H9 (cell line): ENCODE data around the gene EFCAB12. TPM values are rescaled to one million over a fixed set of nuclear protein-coding genes. Genes with fewer than 3 reads are reported as not detected.

ENCODE experiments used
- DNase-seq: peaks from one replicate; pipeline ENCODE4 v3.0.0-alpha.2; 2017
- H2AFZ ChIP-seq: one replicate; pipeline ENCODE4 v1.6.1; 2013; ENCODE audit warnings: mild to moderate bottlenecking, low read length, control low read depth, moderate library complexity
- H2AK5ac ChIP-seq: 2 replicates; pipeline ENCODE4 v1.6.1; 2013; ENCODE audit warnings: low read length, control low read depth, mixed read lengths; ENCODE audit not compliant: insufficient read length
- H2BK120ac ChIP-seq: one replicate; pipeline ENCODE4 v1.6.1; 2013; ENCODE audit warnings: low read depth, mild to moderate bottlenecking, low read length, control low read depth, inconsistent platforms; ENCODE audit not compliant: poor library complexity, severe bottlenecking
- H2BK12ac ChIP-seq: 2 replicates; pipeline ENCODE4 v1.6.1; 2013; ENCODE audit warnings: low read length, control low read depth, mixed read lengths, low read depth; ENCODE audit not compliant: insufficient read length
- H2BK15ac ChIP-seq: 2 replicates; pipeline ENCODE4 v1.6.1; 2013; ENCODE audit warnings: low read depth, low read length, control low read depth
- H2BK20ac ChIP-seq: one replicate; pipeline ENCODE4 v1.6.1; 2013; ENCODE audit warnings: low read depth, mild to moderate bottlenecking, low read length, control low read depth, inconsistent platforms; ENCODE audit not compliant: poor library complexity, severe bottlenecking
- H2BK5ac ChIP-seq: 2 replicates; pipeline ENCODE4 v1.6.1; 2013; ENCODE audit warnings: low read length, control low read depth, mixed read lengths; ENCODE audit not compliant: insufficient read length
- H3K14ac ChIP-seq: 2 replicates; pipeline ENCODE4 v1.6.1; 2013; ENCODE audit warnings: low read length, control low read depth; ENCODE audit not compliant: insufficient read depth
- H3K18ac ChIP-seq: 2 replicates; pipeline ENCODE4 v1.6.1; 2013; ENCODE audit warnings: low read depth, mild to moderate bottlenecking, mixed read lengths, low read length, control low read depth; ENCODE audit not compliant: insufficient read length
- H3K23ac ChIP-seq: 2 replicates; pipeline ENCODE4 v1.6.1; 2013; ENCODE audit warnings: low read length, control low read depth, mixed read lengths, low read depth; ENCODE audit not compliant: insufficient read length
- H3K23me2 ChIP-seq: 2 replicates; pipeline ENCODE4 v1.6.1; 2013; ENCODE audit warnings: low read depth, mild to moderate bottlenecking, mixed read lengths, low read length, control low read depth; ENCODE audit not compliant: insufficient read length, poor library complexity, severe bottlenecking
- H3K27ac ChIP-seq: 2 replicates; pipeline ENCODE4 v1.5.1; 2013; ENCODE audit warnings: low read length, control low read depth, mixed read lengths, low read depth; ENCODE audit not compliant: insufficient read length
- H3K27me3 ChIP-seq: 2 replicates; pipeline ENCODE4 v1.6.1; 2013; ENCODE audit warnings: low read length, control low read depth, inconsistent platforms; ENCODE audit not compliant: insufficient read depth
- H3K4ac ChIP-seq: 2 replicates; pipeline ENCODE4 v1.6.1; 2013; ENCODE audit warnings: low read depth, mild to moderate bottlenecking, control low read depth, inconsistent platforms, low read length, moderate library complexity
- H3K4me1 ChIP-seq: 2 replicates; pipeline ENCODE4 v1.6.1; 2013; ENCODE audit warnings: low read length, control low read depth, inconsistent platforms; ENCODE audit not compliant: insufficient read depth
- H3K4me2 ChIP-seq: 2 replicates; pipeline ENCODE4 v1.6.1; 2013; ENCODE audit warnings: low read length, control low read depth, mixed read lengths; ENCODE audit not compliant: insufficient read length, insufficient read depth
- H3K56ac ChIP-seq: 2 replicates; pipeline ENCODE4 v1.6.1; 2013; ENCODE audit warnings: low read depth, mild to moderate bottlenecking, mixed read lengths, low read length, control low read depth; ENCODE audit not compliant: insufficient read length
- H3K79me1 ChIP-seq: 2 replicates; pipeline ENCODE4 v1.6.1; 2013; ENCODE audit warnings: low read depth, mild to moderate bottlenecking, moderate library complexity, low read length, control low read depth, inconsistent platforms; ENCODE audit not compliant: insufficient read depth, poor library complexity, severe bottlenecking
- H3K79me2 ChIP-seq: 2 replicates; pipeline ENCODE4 v1.6.1; 2013; ENCODE audit warnings: low read length, control low read depth, inconsistent platforms; ENCODE audit not compliant: insufficient read depth
- H3K9ac ChIP-seq: 2 replicates; pipeline ENCODE4 v1.6.1; 2013; ENCODE audit warnings: low read length, control low read depth, mixed read lengths; ENCODE audit not compliant: insufficient read length; ENCODE audit errors: extremely low read depth
- H3K9me3 ChIP-seq: one replicate; pipeline ENCODE4 v1.6.1; 2013; ENCODE audit warnings: low read depth, low read length, inconsistent platforms; ENCODE audit not compliant: control insufficient read depth
- H3T11ph ChIP-seq: one replicate; pipeline ENCODE4 v1.6.1; 2013; ENCODE audit warnings: mild to moderate bottlenecking, low read length, control low read depth, inconsistent platforms
- H4K20me1 ChIP-seq: one replicate; pipeline ENCODE4 v1.6.1; 2013; ENCODE audit not compliant: control insufficient read depth, insufficient read length, insufficient read depth
- H4K5ac ChIP-seq: 2 replicates; pipeline ENCODE4 v1.6.1; 2013; ENCODE audit warnings: low read depth, mild to moderate bottlenecking, mixed read lengths, low read length, control low read depth; ENCODE audit not compliant: insufficient read length
- H4K8ac ChIP-seq: replicated peaks from 2 replicates; pipeline ENCODE4 v1.6.1; 2013; ENCODE audit warnings: low read length, control low read depth, mixed read lengths, low read depth; ENCODE audit not compliant: insufficient read length
- H4K91ac ChIP-seq: 2 replicates; pipeline ENCODE4 v1.6.1; 2013; ENCODE audit warnings: low read depth, mild to moderate bottlenecking, moderate library complexity, mixed read lengths, low read length, control low read depth; ENCODE audit not compliant: insufficient read length
- H3K27ac Mint-ChIP-seq, 3 experiments: 2 replicates in 2 of 3; 3 replicates in 1 of 3; pipeline ENCODE4 v1.8.0; 2020 to 2021; ENCODE audit warnings: mixed read lengths in 3 of 3, mild to moderate bottlenecking in 1 of 3, moderate library complexity in 1 of 3
- H3K27me3 Mint-ChIP-seq: 2 replicates; pipeline ENCODE4 v1.8.0; 2021; ENCODE audit warnings: low read depth, mild to moderate bottlenecking, moderate library complexity, mixed read lengths
- H3K36me3 Mint-ChIP-seq, 3 experiments: 2 replicates in 2 of 3; 3 replicates in 1 of 3; pipeline ENCODE4 v1.8.0; 2020 to 2021; ENCODE audit warnings: low read depth in 3 of 3, mixed read lengths in 3 of 3; ENCODE audit not compliant: insufficient read depth in 1 of 3
- H3K4me1 Mint-ChIP-seq, 2 experiments: 2 replicates each; pipeline ENCODE4 v1.8.0; 2020; ENCODE audit warnings: mixed read lengths in 2 of 2
- H3K4me3 Mint-ChIP-seq, 2 experiments: 2 replicates in 1 of 2; 3 replicates in 1 of 2; pipeline ENCODE4 v1.8.0; 2020 to 2021; ENCODE audit warnings: mild to moderate bottlenecking in 2 of 2, mixed read lengths in 2 of 2, moderate library complexity in 1 of 2
- H3K9me3 Mint-ChIP-seq, 2 experiments: 2 replicates in 1 of 2; 3 replicates in 1 of 2; pipeline ENCODE4 v1.8.0; 2020; ENCODE audit warnings: mild to moderate bottlenecking in 2 of 2, mixed read lengths in 2 of 2, moderate library complexity in 1 of 2
- CTCF ChIP-seq: fragments of 200-600 bp; sonication (generic); conservative IDR thresholded peaks from 3 replicates; pipeline ENCODE4 v1.8.0; 2021; ENCODE audit warnings: antibody characterized with exemption, mild to moderate bottlenecking
- WGBS: extraction: QIAGEN DNeasy Blood & Tissue Kit; methylation state at CpG from one replicate; pipeline ENCODE4 v1.1.7; 2013; ENCODE audit warnings: missing lambda C conversion rate, low lambda C conversion rate, mixed read lengths; ENCODE audit not compliant: insufficient read length; ENCODE audit errors: extremely low coverage; 5-methylcytosine and 5-hydroxymethylcytosine counted together
- total RNA-seq: library from RNA; stranded (reverse); gene quantifications from 2 replicates; pipeline ENCODE4 v1.2.1, GENCODE V29; 2021

The EFCAB12 gene
- total RNA-seq, 1 experiment from 2014 or later = 0.28 TPM

GRCh38 chr3:129440618-129441190 is 12.3 kb upstream of the EFCAB12 start:
- Histone ChIP-seq H2AK5ac (no peak overlapping the region), H3K9me3 (no peaks in the 10 kb centered on the region), H3K27me3 (no peaks in the 10 kb centered on the region), H4K20me1 (no peaks in the 10 kb centered on the region), H4K5ac (no peak overlapping the region), H2BK15ac (no peak overlapping the region), H4K91ac (no peak overlapping the region), H2BK20ac (no peak overlapping the region), H3K23ac (no peak overlapping the region), H3K27ac (peak overlapping the region; percentile 6), H3K56ac (no peak overlapping the region), H2BK120ac (no peak overlapping the region), H3K18ac (peak overlapping the region; percentile 36), H3T11ph (no peak overlapping the region), H3K4ac (no peak overlapping the region), H2BK5ac (no peak overlapping the region), H4K8ac (no peak overlapping the region), H3K4me2 (peak overlapping the region; percentile 73), H2AFZ (no peak overlapping the region), H2BK12ac (no peak overlapping the region), H3K4me1 (peaks cover 4% of the 10 kb centered on the region; the same call in 1 of the 2 replicates), H3K23me2 (peaks cover 7% of the 10 kb centered on the region), H3K14ac (0 out of 2 replicates have a peak overlapping the region, but pooled peaks have one; percentile 66), H3K79me2 (peaks cover 2% of the 10 kb centered on the region; the same call in 1 of the 2 replicates), H3K79me1 (no peaks in the 10 kb centered on the region), H3K9ac (peak overlapping the region; percentile 79)
- H3K36me3 Mint-ChIP-seq = peaks cover 14 to 32% (median 25%) of the 10 kb centered on the region in 3 experiments; a peak in 6 of 7 replicates
- no peak for TF ChIP-seq CTCF
- peak overlapping the region; percentile 96 to 99 for H3K4me3 Mint-ChIP-seq
- no peaks in the 10 kb centered on the region for H3K9me3 Mint-ChIP-seq
- no CpG with 5 or more reads among the region's 9 CpGs for WGBS
- H3K4me1 Mint-ChIP-seq = peaks cover 31 to 34% of the 10 kb centered on the region in 2 experiments
- DNase-seq = no peak
- peak overlapping the region; percentile 91 to 99 (median 93); a peak in 5 of 7 replicates for H3K27ac Mint-ChIP-seq
- no peaks in the 10 kb centered on the region for H3K27me3 Mint-ChIP-seq
